Lower leg skin (tissue), 3 donors: ENCODE results near the gene PPP6C.
"Not testable (repeated sequence)": the region's sequence is repeated elsewhere in the genome, so short reads cannot be mapped to it uniquely, and the experiment has no call there.

Experiments
- CTCF ChIP-seq, 3 donors: fragments of 450-650 bp; IDR thresholded peaks; one replicate each; pipeline ENCODE4 v1.5.1; 2016; ENCODE audit warnings: antibody characterized with exemption in 3 of 3, mild to moderate bottlenecking in 3 of 3, moderate library complexity in 2 of 3
- POLR2A ChIP-seq, 2 donors: fragments of 450-650 bp; IDR thresholded peaks; one replicate each; pipeline ENCODE4 v1.6.1; 2016 to 2017; ENCODE audit warnings: antibody characterized with exemption in 2 of 2, mild to moderate bottlenecking in 1 of 2, moderate library complexity in 1 of 2

GRCh38 chr9:125236520-125237159 lies 47.0 kb upstream of the PPP6C start:
- TF ChIP-seq CTCF, POLR2A (IDR thresholded peaks at IDR 0.05): not testable (repeated sequence)
